Measurements from ENCODE around the gene GPR157. TPM values are rescaled to one million over a fixed set of nuclear protein-coding genes. Genes with fewer than 3 reads are reported as not detected.

The GPR157 gene
- total and polyA plus RNA-seq, 2 of the 13 experiments (the other 11 are each of a cell fraction or from before 2014, with no cell fraction given) = 10.1 to 19.2 TPM

GRCh38 chr1:9100471-9101043 is 28.3 kb downstream of the GPR157 start (continued):
- TF ChIP-seq PITX1 (CRISPR knock-in tag; IDR thresholded peaks at IDR 0.05) = peak; percentile 69
- TF ChIP-seq, protein P1, sequence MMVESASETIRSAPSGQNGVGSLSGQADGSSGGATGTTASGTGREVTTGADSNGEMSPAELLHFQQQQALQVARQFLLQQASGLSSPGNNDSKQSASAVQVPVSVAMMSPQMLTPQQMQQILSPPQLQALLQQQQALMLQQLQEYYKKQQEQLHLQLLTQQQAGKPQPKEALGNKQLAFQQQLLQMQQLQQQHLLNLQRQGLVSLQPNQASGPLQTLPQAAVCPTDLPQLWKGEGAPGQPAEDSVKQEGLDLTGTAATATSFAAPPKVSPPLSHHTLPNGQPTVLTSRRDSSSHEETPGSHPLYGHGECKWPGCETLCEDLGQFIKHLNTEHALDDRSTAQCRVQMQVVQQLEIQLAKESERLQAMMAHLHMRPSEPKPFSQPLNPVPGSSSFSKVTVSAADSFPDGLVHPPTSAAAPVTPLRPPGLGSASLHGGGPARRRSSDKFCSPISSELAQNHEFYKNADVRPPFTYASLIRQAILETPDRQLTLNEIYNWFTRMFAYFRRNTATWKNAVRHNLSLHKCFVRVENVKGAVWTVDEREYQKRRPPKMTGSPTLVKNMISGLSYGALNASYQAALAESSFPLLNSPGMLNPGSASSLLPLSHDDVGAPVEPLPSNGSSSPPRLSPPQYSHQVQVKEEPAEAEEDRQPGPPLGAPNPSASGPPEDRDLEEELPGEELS (CRISPR knock-in tag; IDR thresholded peaks at IDR 0.05) = peak; percentile 84
- TF ChIP-seq, protein P2, sequence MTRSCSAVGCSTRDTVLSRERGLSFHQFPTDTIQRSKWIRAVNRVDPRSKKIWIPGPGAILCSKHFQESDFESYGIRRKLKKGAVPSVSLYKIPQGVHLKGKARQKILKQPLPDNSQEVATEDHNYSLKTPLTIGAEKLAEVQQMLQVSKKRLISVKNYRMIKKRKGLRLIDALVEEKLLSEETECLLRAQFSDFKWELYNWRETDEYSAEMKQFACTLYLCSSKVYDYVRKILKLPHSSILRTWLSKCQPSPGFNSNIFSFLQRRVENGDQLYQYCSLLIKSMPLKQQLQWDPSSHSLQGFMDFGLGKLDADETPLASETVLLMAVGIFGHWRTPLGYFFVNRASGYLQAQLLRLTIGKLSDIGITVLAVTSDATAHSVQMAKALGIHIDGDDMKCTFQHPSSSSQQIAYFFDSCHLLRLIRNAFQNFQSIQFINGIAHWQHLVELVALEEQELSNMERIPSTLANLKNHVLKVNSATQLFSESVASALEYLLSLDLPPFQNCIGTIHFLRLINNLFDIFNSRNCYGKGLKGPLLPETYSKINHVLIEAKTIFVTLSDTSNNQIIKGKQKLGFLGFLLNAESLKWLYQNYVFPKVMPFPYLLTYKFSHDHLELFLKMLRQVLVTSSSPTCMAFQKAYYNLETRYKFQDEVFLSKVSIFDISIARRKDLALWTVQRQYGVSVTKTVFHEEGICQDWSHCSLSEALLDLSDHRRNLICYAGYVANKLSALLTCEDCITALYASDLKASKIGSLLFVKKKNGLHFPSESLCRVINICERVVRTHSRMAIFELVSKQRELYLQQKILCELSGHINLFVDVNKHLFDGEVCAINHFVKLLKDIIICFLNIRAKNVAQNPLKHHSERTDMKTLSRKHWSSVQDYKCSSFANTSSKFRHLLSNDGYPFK (CRISPR knock-in tag; IDR thresholded peaks at IDR 0.05; ENCODE audit: borderline replicate concordance) = no peak
- no peak for TF ChIP-seq ZFAT (CRISPR knock-in tag; conservative IDR thresholded peaks at IDR 0.05)
- TF ChIP-seq ZNF251 (CRISPR knock-in tag; IDR thresholded peaks at IDR 0.05) = no peak
- TF ChIP-seq RFX3 (CRISPR knock-in tag; IDR thresholded peaks at IDR 0.05) = no peak
- TF ChIP-seq KLF6 (CRISPR knock-in tag; IDR thresholded peaks at IDR 0.05) = no peak
- TF ChIP-seq, protein P3, sequence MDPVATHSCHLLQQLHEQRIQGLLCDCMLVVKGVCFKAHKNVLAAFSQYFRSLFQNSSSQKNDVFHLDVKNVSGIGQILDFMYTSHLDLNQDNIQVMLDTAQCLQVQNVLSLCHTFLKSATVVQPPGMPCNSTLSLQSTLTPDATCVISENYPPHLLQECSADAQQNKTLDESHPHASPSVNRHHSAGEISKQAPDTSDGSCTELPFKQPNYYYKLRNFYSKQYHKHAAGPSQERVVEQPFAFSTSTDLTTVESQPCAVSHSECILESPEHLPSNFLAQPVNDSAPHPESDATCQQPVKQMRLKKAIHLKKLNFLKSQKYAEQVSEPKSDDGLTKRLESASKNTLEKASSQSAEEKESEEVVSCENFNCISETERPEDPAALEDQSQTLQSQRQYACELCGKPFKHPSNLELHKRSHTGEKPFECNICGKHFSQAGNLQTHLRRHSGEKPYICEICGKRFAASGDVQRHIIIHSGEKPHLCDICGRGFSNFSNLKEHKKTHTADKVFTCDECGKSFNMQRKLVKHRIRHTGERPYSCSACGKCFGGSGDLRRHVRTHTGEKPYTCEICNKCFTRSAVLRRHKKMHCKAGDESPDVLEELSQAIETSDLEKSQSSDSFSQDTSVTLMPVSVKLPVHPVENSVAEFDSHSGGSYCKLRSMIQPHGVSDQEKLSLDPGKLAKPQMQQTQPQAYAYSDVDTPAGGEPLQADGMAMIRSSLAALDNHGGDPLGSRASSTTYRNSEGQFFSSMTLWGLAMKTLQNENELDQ (CRISPR knock-in tag; IDR thresholded peaks at IDR 0.05; ENCODE audit: borderline replicate concordance) = no peak
- TF ChIP-seq RBM22 (optimal IDR thresholded peaks at IDR 0.05; ENCODE audit: low read length) = no peak
- no peak for TF ChIP-seq ZNF530 (CRISPR knock-in tag; IDR thresholded peaks at IDR 0.05; ENCODE audit: low read depth)
- no peak for TF ChIP-seq MYNN (CRISPR knock-in tag; IDR thresholded peaks at IDR 0.05; ENCODE audit: low read depth)
- TF ChIP-seq GATAD2A (CRISPR knock-in tag; IDR thresholded peaks at IDR 0.05) = peak; percentile 81
- no peak for TF ChIP-seq ZNF20 (CRISPR knock-in tag; IDR thresholded peaks at IDR 0.05)
- no peak; the same call in 1 of the 2 replicates for TF ChIP-seq ZNF235 (CRISPR knock-in tag; IDR thresholded peaks at IDR 0.05; ENCODE audit: borderline replicate concordance)
- TF ChIP-seq ZNF816 (CRISPR knock-in tag; IDR thresholded peaks at IDR 0.05; ENCODE audit: borderline replicate concordance) = no peak
- TF ChIP-seq ZFX (CRISPR knock-in tag; IDR thresholded peaks at IDR 0.05; ENCODE audit: low read depth) = peak; percentile 62
- 0 out of 2 replicates have a peak, but pooled peaks have one; percentile 19 for TF ChIP-seq ZGPAT (CRISPR knock-in tag; IDR thresholded peaks at IDR 0.05)
- peak; percentile 41 for TF ChIP-seq SKI (IDR thresholded peaks at IDR 0.05; ENCODE audit: partially characterized antibody)
- no peak for TF ChIP-seq SALL2 (CRISPR knock-in tag; IDR thresholded peaks at IDR 0.05)
- 0 out of 2 replicates have a peak, but pooled peaks have one; percentile 13 for TF ChIP-seq ZNF343 (CRISPR knock-in tag; IDR thresholded peaks at IDR 0.05)
- no peak for TF ChIP-seq CCDC6 (CRISPR knock-in tag; IDR thresholded peaks at IDR 0.05)
- peak; percentile 66; the same call in 1 of the 2 replicates for TF ChIP-seq ZNF761 (CRISPR knock-in tag; conservative IDR thresholded peaks at IDR 0.05)

All from HepG2 (cell line).